SU-DHL-6 (cell line): Measurements from ENCODE around the gene GRAMD2B.

Experiments used
- EZH2phosphoT487 ChIP-seq: fragments of 200-600 bp; sonication (generic), shearing (Covaris generic); conservative IDR thresholded peaks from 2 replicates; pipeline ENCODE4 v1.6.1; 2018; ENCODE audit warnings: mild to moderate bottlenecking, antibody characterized with exemption, low read length, moderate library complexity, mixed read lengths
- TF ChIP-seq, protein P1 (sequence below): fragments of 200-600 bp; sonication (generic); IDR thresholded peaks from one replicate; pipeline ENCODE4 v1.5.1; 2017; ENCODE audit warnings: antibody characterized with exemption, mild to moderate bottlenecking, low read length, moderate library complexity; ENCODE audit not compliant: insufficient read depth, poor library complexity, severe bottlenecking

DNA sequence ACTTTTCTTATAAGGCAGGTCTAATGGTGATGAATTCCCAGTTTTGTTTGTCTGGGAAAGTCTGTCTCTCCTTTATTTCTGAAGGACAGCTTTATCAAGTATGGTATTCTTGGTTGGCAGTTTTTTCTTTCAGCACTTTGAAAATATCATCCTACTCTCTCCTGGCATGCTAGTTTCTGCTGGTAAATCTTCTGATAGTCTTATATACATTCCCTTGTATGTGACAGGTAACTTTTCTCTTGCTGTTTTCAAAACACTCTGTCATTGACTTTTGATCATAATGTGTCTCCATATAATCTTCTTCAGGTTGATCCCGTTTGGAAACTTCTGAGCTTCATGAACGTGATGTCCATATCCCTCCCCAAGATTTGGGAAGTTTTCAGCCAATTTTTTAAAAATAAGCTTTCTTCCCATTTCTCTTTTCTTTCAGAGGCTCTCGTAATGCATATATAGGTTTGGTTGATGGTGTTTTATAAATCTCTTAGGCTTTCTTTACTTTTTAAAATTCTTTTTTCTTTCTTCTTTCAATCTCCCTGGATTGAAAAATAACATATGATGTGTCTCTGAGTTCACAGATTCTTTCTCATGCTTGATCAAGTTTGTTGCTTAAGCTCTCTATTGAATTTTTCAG is 22.5 kb upstream of the GRAMD2B start:
- TF ChIP-seq, protein P1, sequence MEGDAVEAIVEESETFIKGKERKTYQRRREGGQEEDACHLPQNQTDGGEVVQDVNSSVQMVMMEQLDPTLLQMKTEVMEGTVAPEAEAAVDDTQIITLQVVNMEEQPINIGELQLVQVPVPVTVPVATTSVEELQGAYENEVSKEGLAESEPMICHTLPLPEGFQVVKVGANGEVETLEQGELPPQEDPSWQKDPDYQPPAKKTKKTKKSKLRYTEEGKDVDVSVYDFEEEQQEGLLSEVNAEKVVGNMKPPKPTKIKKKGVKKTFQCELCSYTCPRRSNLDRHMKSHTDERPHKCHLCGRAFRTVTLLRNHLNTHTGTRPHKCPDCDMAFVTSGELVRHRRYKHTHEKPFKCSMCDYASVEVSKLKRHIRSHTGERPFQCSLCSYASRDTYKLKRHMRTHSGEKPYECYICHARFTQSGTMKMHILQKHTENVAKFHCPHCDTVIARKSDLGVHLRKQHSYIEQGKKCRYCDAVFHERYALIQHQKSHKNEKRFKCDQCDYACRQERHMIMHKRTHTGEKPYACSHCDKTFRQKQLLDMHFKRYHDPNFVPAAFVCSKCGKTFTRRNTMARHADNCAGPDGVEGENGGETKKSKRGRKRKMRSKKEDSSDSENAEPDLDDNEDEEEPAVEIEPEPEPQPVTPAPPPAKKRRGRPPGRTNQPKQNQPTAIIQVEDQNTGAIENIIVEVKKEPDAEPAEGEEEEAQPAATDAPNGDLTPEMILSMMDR: no peak
- TF ChIP-seq EZH2phosphoT487: no peak
